GM12875 (cell line): ENCODE measurements around the gene AFM.

ENCODE experiments used
- H3K4me3 ChIP-seq: one replicate; pipeline ENCODE4 v1.5.1; 2011; ENCODE audit warnings: low read depth, low read length, control low read depth
- TF ChIP-seq, protein P1 (sequence below): IDR thresholded peaks from 2 replicates; pipeline ENCODE4 v1.5.1; 2011; ENCODE audit warnings: low read depth, mild to moderate bottlenecking, control low read depth, inconsistent platforms, low read length, moderate library complexity, borderline replicate concordance; ENCODE audit not compliant: insufficient read depth

Gene AFM

DNA sequence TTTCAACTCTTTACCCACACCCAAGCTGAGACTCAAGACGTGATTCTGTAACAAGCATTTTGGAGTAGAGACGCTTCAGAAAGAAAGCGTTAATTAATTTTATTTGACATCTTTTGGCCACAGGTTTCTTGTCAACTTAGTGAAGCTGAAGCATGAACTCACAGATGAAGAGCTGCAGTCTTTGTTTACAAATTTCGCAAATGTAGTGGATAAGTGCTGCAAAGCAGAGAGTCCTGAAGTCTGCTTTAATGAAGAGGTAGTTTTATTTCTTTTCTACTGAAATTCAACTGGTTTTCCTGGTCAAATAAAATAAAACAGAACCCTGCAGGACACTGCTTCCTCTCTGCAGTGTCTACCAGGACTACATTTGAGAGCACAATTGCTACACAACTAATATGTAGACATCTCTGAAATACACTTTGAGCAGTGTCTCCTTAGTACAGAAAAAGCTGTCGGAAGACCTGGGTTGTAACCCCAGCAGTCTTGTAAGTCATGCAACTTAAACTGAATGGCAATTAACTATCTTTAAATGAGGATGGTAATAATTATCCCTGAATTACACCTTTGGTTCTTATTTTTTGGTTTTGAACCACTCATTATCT lies 20.2 kb downstream of the AFM start:
- no peak overlapping the region for H3K4me3 ChIP-seq
- TF ChIP-seq, protein P1, sequence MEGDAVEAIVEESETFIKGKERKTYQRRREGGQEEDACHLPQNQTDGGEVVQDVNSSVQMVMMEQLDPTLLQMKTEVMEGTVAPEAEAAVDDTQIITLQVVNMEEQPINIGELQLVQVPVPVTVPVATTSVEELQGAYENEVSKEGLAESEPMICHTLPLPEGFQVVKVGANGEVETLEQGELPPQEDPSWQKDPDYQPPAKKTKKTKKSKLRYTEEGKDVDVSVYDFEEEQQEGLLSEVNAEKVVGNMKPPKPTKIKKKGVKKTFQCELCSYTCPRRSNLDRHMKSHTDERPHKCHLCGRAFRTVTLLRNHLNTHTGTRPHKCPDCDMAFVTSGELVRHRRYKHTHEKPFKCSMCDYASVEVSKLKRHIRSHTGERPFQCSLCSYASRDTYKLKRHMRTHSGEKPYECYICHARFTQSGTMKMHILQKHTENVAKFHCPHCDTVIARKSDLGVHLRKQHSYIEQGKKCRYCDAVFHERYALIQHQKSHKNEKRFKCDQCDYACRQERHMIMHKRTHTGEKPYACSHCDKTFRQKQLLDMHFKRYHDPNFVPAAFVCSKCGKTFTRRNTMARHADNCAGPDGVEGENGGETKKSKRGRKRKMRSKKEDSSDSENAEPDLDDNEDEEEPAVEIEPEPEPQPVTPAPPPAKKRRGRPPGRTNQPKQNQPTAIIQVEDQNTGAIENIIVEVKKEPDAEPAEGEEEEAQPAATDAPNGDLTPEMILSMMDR: no peak

DNA sequence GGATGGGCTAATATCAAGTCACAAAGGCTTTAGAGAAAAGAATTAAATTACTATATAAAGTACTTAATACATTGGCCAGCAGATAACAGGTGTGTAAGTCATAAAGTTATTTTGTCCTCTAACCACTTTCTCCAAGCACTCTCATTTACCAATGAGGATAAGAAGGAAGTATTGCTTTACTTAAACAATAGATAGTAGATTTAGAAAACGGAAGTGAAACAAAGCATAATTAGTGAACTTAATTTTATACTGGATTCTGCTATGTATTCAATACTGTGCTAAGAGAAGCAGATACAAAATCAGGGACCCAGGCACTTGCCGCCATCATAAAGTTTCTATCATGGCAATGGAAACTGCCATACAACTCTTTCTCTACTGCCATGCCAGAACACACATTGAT lies 24.0 kb downstream of the AFM start:
- TF ChIP-seq, protein P1: no peak
- H3K4me3 ChIP-seq: no peak overlapping the region

DNA sequence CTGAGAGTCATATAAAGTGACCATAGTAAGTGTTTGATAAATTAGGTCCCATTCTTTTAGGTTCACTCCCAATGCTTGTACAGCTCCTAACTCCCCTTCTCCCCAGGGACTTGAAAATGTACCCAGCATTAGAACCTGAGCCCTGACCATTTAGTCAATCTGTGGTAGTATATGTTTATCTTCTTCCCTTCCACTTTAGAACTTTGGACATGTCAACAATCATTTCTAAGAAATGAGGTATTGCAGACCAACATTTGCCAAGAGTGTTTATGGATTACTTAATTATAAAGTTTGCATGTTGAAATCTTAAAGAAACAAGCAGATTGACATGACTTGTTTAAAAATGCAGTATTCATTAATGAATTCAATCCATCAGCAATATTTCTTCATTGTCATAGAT lies 26.0 kb downstream of the AFM start:
- H3K4me3 ChIP-seq: no peak overlapping the region
- TF ChIP-seq, protein P1: no peak

DNA sequence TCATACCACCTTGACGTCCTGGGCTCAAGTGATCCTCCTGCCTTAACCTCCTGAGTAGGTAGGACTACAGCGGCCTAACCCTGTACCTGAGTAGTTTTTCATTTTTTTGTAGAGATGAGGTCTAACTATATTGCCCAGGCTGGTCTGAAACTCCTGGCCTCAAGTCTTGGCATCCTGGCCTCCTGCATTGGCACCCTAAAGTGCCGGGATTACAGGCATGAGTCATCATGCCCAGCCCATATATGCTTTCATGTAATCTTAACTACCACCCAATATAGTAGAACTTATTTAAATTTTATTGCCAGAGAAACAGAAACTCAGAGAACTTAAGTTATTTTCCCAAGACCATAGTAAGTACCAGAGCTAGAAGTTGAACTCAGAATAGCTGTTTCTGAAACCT lies 27.1 kb downstream of the AFM start:
- no peak overlapping the region for H3K4me3 ChIP-seq
- TF ChIP-seq, protein P1: no peak

DNA sequence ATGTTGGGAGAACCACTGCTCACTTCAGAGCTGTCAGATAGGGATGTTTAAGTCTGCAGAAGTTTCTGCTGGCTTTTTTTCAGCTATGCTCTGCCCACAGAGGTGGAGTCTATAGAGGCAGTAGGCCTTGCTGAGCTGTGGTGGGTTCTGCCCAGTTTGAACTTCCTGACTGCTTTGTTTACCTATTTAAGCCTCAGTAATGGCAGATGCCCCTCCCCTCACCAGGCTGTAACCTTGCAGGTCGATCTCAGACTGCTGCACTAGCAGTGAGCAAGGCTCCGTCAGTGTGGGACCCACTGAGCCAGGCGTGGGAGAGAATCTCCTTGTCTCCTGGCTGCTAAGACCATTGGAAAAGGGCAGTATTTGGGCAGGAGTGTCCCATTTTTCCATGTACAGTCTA lies 36.8 kb downstream of the AFM start:
- TF ChIP-seq, protein P1: no peak
- H3K4me3 ChIP-seq: no peak overlapping the region

DNA sequence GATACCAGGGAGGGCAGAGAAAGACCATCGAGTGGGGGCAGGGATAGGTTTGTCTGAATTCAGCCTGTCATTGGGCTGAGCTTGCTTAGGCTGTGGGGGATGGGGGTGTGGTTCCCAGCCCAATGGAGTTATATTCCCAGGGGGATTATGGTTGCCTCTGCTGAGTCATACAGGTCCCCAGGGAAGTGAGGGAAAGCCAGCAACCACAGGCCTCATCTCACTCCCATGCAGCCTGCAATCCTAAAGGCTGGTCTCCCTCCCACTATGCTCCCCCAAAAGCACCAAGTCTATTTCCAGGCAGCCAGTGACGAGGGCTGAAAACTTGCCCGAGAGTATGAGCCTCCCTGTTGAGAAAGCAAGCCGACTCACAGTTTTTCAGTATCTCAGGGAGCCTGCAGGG lies 39.3 kb downstream of the AFM start:
- H3K4me3 ChIP-seq: no peak overlapping the region
- TF ChIP-seq, protein P1: no peak

DNA sequence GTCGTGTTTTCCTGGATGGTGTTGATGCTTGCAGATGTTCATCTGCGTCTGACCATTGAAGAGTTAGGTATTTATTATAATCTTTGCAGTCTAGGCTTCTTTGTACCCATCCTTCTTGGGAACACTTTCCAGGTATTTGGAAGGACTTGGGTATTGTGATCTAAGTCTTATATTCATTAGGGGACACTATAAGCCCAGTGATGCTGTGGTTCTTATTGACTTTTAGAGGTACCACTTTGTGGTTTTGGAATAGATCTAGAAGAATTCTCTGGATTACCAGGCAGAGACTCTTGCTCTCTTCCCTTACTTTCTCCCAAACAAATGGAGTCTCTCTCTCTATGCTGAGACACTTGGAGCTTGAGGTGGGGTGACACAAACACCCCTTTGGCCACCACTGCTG lies 41.6 kb downstream of the AFM start:
- no peak overlapping the region for H3K4me3 ChIP-seq
- TF ChIP-seq, protein P1: no peak
